ENCODE results near the gene PPIL4. TPM values are rescaled to one million over a fixed set of nuclear protein-coding genes. Genes with fewer than 3 reads are reported as not detected.

The PPIL4 gene
- total and polyA plus RNA-seq, 10 of the 15 experiments (the other 5 are each of a cell fraction or from before 2014, with no cell fraction given) = 8.0 to 28.4 (median 24.3) TPM

GRCh38 chr6:149456311-149457021 lies 89.4 kb downstream of the PPIL4 start:
- Histone ChIP-seq H3K79me2 (ENCODE audit: control insufficient read depth, insufficient read depth, low read length) (no peaks in the 10 kb centered on the region; the same call in 1 of the 2 replicates), H3K4me1 (ENCODE audit: control insufficient read depth, insufficient read depth, low read length) (no peaks in the 10 kb centered on the region), H3K9ac (ENCODE audit: control insufficient read depth, insufficient read depth, low read length) (no peak overlapping the region), H3K27ac (ENCODE audit: control insufficient read depth, insufficient read depth) (no peak overlapping the region), H4K20me1 (ENCODE audit: control insufficient read depth, insufficient read depth) (no peaks in the 10 kb centered on the region), H3K36me3 (ENCODE audit: control insufficient read depth in 2 of 2, insufficient read depth in 2 of 2, low read length in 1 of 2) (peaks cover 16 to 25% of the 10 kb centered on the region in 2 experiments; a peak in 3 of 4 replicates), H3K4me3 (no peak overlapping the region), H3K4me2 (ENCODE audit: control insufficient read depth, insufficient read depth) (no peak overlapping the region), H3K9me3 (replicated peaks; ENCODE audit: control insufficient read depth, insufficient read depth, low read length) (no peaks in the 10 kb centered on the region; the same call in 2 of the 3 replicates), H2AFZ (ENCODE audit: control insufficient read depth, low read depth, low read length) (no peak overlapping the region), H3K27me3 (replicated peaks in 1 of 2; ENCODE audit: control insufficient read depth in 2 of 2, insufficient read depth in 2 of 2, low read length in 1 of 2) (no peaks in the 10 kb centered on the region)
- 98% methylated on average over 41 of the region's 49 CpGs for WGBS (ENCODE audit: insufficient coverage, insufficient replicate concordance, low lambda C conversion rate, missing lambda C conversion rate)
- FAIRE-seq (no peak), DNase-seq (ENCODE audit: low read depth, low spot score) (no peak), ATAC-seq (no peak)
- intact Hi-C loops (cut with micrococcal nuclease; ENCODE audit: unreplicated experiment) = no loop called here
- RAD21 ChIA-PET (ENCODE audit: unreplicated experiment) = no interaction called here
- SMC1A ChIA-PET (ENCODE audit: uncharacterized antibody, unreplicated experiment) = no interaction called here
- POLR2A ChIA-PET = no interaction called here
- BruUV-seq (replicated peaks) = no TSS peak
- TF ChIP-seq MLLT1 (IDR thresholded peaks at IDR 0.05) = no peak
- TF ChIP-seq YBX1 (IDR thresholded peaks at IDR 0.05) = no peak
- TF ChIP-seq PRDM15 (CRISPR knock-in tag; IDR thresholded peaks at IDR 0.05) = no peak
- TF ChIP-seq ZNF274 (IDR thresholded peaks at IDR 0.05; ENCODE audit: insufficient read depth, insufficient read length) = no peak
- no peak for TF ChIP-seq BMI1 (IDR thresholded peaks at IDR 0.05; ENCODE audit: borderline replicate concordance)
- no peak for TF ChIP-seq STAT1 (conservative IDR thresholded peaks at IDR 0.05)
- TF ChIP-seq E2F8 (IDR thresholded peaks at IDR 0.05; ENCODE audit: low read depth, partially characterized antibody) = no peak
- TF ChIP-seq ASH2L (IDR thresholded peaks at IDR 0.05; ENCODE audit: borderline replicate concordance, low read depth) = no peak
- TF ChIP-seq SIX5 (IDR thresholded peaks at IDR 0.05; ENCODE audit: low read depth, low read length, severe bottlenecking) = no peak
- no peak for TF ChIP-seq WRNIP1 (IDR thresholded peaks at IDR 0.05; ENCODE audit: borderline replicate concordance, low read depth, low read length)
- no peak for TF ChIP-seq HCFC1 (IDR thresholded peaks at IDR 0.05; ENCODE audit: low read length)
- TF ChIP-seq BCL11A (IDR thresholded peaks at IDR 0.05; ENCODE audit: low read depth, low read length) = no peak
- no peak for TF ChIP-seq RAD51 (IDR thresholded peaks at IDR 0.05)
- no peak for TF ChIP-seq FOXM1 (IDR thresholded peaks at IDR 0.05; ENCODE audit: low read depth, low read length)
- TF ChIP-seq JUND (IDR thresholded peaks at IDR 0.05; ENCODE audit: low read depth, low read length) = no peak
- CTCF ChIA-PET = no interaction called here
- in situ Hi-C loops (cut with MboI) = no loop called here
